Subcutaneous adipose tissue (tissue), 4 donors: Measurements from ENCODE around the gene CDH24. TPM values are rescaled to one million over a fixed set of nuclear protein-coding genes. Genes with fewer than 3 reads are reported as not detected.

Source experiments
- total RNA-seq, 4 donors: library from RNA; depleted of rRNA; stranded (reverse); fragments of >200 nt; gene quantifications; one replicate each; pipeline ENCODE4 v1.1.0, GENCODE V29; 2016
- TF ChIP-seq, protein P1 (sequence below): fragments of 450-650 bp; IDR thresholded peaks from one replicate; pipeline ENCODE4 v1.5.1; 2016; ENCODE audit warnings: low read depth, mild to moderate bottlenecking, control low read depth, antibody characterized with exemption, moderate library complexity

The CDH24 gene
- total RNA-seq, 4 donors from 2014 or later, result 1.5 to 4.1 (median 1.8) TPM

DNA sequence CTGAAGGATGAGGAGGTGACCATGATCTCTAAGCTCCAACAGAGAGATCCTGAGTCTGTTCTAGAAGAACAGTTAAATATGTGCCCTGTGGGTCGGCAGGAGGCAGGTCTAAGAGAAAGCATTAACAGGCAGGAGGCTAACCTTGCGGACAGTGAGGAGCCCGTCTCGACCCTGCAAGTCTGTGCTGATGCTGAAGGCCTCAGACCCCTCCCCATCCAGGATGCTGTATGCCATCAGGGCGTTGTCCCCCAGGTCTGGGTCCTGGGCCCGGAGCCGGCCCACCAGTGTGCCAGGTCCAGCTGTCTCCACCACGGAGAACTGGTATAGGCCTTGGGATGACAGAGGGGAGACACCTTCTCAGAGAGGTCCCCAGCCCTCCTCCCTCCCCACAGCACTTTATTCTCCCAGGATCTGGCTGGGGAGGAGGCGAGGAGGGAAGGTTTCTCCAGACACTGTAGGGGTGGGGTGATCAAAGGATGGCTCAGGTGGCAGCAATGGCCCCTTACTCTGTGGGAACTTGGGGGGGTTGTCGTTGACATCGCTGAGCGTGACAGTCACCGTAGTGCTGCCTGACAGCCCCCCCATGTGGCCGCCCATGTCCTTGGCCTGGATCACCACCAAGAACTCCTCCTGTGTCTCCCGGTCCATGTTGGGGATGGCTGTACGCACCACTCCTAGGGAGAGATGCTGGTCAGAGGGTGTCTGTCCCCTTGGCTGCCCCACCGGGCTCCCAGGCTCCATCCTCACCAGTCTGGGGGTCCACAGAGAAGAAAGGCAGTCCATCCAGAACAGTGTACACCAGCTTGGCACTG lies 3.1 kb downstream of the CDH24 start:
- TF ChIP-seq, protein P1, sequence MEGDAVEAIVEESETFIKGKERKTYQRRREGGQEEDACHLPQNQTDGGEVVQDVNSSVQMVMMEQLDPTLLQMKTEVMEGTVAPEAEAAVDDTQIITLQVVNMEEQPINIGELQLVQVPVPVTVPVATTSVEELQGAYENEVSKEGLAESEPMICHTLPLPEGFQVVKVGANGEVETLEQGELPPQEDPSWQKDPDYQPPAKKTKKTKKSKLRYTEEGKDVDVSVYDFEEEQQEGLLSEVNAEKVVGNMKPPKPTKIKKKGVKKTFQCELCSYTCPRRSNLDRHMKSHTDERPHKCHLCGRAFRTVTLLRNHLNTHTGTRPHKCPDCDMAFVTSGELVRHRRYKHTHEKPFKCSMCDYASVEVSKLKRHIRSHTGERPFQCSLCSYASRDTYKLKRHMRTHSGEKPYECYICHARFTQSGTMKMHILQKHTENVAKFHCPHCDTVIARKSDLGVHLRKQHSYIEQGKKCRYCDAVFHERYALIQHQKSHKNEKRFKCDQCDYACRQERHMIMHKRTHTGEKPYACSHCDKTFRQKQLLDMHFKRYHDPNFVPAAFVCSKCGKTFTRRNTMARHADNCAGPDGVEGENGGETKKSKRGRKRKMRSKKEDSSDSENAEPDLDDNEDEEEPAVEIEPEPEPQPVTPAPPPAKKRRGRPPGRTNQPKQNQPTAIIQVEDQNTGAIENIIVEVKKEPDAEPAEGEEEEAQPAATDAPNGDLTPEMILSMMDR, result no peak

DNA sequence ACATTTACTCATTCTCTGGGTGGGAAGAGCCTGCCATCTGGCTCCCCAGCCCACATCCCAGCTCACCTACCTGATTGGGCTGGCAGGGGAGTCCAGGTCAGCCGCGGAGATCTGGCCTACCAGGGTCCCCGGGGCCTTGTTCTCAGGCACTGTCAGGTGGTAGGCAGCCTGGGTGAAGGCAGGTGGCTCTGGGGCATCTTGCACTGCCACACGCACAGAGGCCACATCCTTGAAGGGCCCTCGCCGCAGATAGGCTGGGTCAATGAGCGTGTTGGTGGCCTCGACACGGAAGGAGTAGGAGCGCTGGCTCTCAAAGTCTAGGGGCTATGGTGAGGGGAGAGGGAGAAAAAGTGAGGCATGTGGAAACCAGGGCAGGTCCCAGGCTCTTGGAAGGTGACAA lies 3.9 kb downstream of the CDH24 start:
- TF ChIP-seq, protein P1, result no peak

- TF ChIP-seq, protein P1, result no peak
These were observed 4.6 kb downstream of the CDH24 start for GRCh38 chr14:23052671-23053070.

GRCh38 chr14:23052182-23052623 lies 5.1 kb downstream of the CDH24 start:
- TF ChIP-seq, protein P1, result no peak

- TF ChIP-seq, protein P1, result no peak
These were observed 5.9 kb downstream of the CDH24 start for GRCh38 chr14:23051141-23052057.

DNA sequence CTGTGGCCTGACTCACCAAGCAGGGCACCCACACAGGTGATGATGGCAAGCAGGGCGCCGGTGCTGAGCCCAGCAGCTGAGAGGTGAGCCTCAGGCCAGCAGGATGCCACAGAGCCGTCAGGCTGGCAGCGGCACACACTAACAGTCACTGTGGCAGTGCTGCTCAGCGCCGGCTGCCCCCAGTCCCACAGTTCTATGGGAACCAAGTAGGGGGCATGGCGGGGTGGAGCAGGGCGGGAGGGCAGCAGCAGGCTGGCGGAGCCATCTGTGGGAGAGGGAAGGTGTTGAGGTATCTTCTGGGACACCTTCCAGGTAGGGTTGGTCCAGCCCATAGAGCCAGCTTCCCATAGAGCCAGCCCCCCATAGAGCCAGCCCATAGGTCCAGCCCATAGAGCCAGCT lies 8.3 kb downstream of the CDH24 start:
- TF ChIP-seq, protein P1, result no peak
